ENCODE data around the gene RHEBL1.

RHEBL1 gene

GRCh38 chr12:49037111-49037946 is 32.5 kb downstream of the RHEBL1 start:
- DNase-seq (ENCODE audit: low read depth), result no peak

- DNase-seq (ENCODE audit: low read depth), result no peak
Measured at GRCh38 chr12:49036029-49036428, 33.8 kb downstream of the RHEBL1 start.

- no peak for DNase-seq (ENCODE audit: low read depth)
Measured at GRCh38 chr12:49034286-49034622, 35.5 kb downstream of the RHEBL1 start.

GRCh38 chr12:49033611-49034285 is 36.0 kb downstream of the RHEBL1 start:
- DNase-seq (ENCODE audit: low read depth), result no peak

- DNase-seq (ENCODE audit: low read depth), result no peak
Measured at GRCh38 chr12:49032679-49033447, 36.9 kb downstream of the RHEBL1 start.

GRCh38 chr12:49032276-49032675 is 37.5 kb downstream of the RHEBL1 start:
- DNase-seq (ENCODE audit: low read depth), result no peak

GRCh38 chr12:49031573-49032161 is 38.1 kb downstream of the RHEBL1 start:
- no peak for DNase-seq (ENCODE audit: low read depth)

- DNase-seq (ENCODE audit: low read depth), result no peak
Measured at GRCh38 chr12:49030714-49031572, 38.8 kb downstream of the RHEBL1 start.

GRCh38 chr12:49030119-49030518 is 39.7 kb downstream of the RHEBL1 start:
- no peak for DNase-seq (ENCODE audit: low read depth)

GRCh38 chr12:49028666-49029275 is 41.0 kb downstream of the RHEBL1 start:
- DNase-seq (ENCODE audit: low read depth), result no peak

- no peak for DNase-seq (ENCODE audit: low read depth)
Measured at GRCh38 chr12:49027846-49028555, 41.8 kb downstream of the RHEBL1 start.

GRCh38 chr12:49026678-49027480 is 42.9 kb downstream of the RHEBL1 start:
- DNase-seq (ENCODE audit: low read depth), result no peak

- DNase-seq (ENCODE audit: low read depth), result no peak
Measured at GRCh38 chr12:49026101-49026500, 43.7 kb downstream of the RHEBL1 start.

GRCh38 chr12:49025463-49025862 is 44.3 kb downstream of the RHEBL1 start:
- DNase-seq (ENCODE audit: low read depth), result no peak

- DNase-seq (ENCODE audit: low read depth), result no peak
Measured at GRCh38 chr12:49024543-49024942, 45.2 kb downstream of the RHEBL1 start.

GRCh38 chr12:49023812-49024211 is 46.0 kb downstream of the RHEBL1 start:
- DNase-seq (ENCODE audit: low read depth), result no peak

- DNase-seq (ENCODE audit: low read depth), result no peak
Measured at GRCh38 chr12:49022558-49023178, 47.1 kb downstream of the RHEBL1 start.

GRCh38 chr12:49021292-49021915 is 48.4 kb downstream of the RHEBL1 start:
- DNase-seq (ENCODE audit: low read depth), result no peak

GRCh38 chr12:49020441-49020840 is 49.3 kb downstream of the RHEBL1 start:
- DNase-seq (ENCODE audit: low read depth), result no peak
